Smooth muscle cell of the brain vasculature (primary cell): Measurements from ENCODE around the gene NEBL.

ENCODE experiments used
- DNase-seq: peaks from one replicate; pipeline ENCODE4 v3.0.0-alpha.2; 2012; ENCODE audit warnings: low read depth, low spot score

NEBL gene

DNA sequence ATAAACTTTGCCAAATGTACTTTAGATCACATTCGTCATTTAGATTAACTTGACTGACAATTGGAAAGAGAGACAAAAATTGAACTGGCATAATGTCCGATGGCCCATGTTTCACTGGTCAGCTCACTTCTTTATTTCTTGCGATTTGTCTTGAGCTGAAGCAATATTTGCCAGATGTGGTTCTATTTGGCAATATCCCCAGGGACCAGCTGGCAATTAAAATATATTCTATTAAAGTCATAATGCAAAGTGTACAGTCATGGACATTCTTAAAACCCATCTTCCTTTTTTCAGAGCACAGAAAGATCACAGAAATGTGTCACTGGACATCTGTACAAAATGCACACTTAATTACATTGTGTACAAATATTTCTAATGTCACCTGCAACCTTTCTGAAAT lies 26.3 kb downstream of the NEBL start:
- DNase-seq, result no peak

DNA sequence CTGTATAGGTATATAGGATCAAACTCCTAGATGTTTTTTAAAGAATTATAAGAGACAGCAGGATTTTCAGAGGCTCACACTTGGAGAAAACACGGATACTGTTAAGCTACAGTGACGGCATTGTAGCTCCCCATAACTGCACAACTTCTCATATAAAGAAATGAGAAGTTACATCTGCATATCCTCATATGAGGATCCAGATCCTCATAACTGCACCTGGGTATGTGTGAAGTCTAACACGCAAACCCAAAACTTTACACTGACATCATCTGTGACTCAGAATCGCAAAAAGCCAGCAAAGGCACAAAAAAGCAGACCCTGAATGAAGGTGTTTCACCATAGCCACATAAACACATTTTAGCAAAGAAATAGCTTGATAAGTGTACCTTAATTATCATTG lies 34.1 kb downstream of the NEBL start:
- no peak for DNase-seq

DNA sequence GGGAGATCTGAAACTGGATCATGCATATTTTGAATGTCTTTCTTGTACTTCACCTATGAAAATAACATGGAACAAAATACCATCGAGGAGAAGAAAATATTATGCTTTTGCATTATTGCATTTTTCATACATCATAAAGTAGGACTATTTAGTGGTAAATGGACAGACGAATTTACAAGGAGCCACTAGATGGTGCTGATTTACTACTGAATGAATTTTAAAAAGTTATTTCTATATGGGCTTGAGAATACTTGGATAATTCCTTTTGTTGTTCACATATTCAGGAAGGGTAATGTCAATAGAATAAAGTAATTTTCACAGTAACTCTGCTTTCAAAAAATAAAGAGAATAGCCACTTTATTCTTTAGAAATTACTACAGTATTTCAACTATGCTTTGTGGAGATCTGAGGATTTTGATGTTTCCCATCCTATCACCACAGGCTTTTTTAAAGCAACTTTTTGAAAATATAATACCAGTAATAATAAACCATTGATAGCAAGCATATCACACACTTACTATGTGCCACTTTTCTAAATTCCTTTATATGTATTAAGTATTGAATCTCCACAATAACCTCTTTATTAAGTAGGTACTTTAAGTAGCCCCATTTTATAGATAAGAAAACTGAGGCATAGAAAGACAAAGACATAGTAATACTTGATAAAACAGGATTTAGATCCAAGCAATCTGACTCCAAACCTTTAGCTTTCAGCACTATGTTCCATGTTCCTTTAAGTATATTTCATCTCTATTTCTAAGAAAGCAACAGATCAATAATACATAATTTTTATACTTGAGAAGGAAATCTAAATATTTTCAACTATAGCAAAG lies 38.6 kb downstream of the NEBL start:
- DNase-seq, result no peak

DNA sequence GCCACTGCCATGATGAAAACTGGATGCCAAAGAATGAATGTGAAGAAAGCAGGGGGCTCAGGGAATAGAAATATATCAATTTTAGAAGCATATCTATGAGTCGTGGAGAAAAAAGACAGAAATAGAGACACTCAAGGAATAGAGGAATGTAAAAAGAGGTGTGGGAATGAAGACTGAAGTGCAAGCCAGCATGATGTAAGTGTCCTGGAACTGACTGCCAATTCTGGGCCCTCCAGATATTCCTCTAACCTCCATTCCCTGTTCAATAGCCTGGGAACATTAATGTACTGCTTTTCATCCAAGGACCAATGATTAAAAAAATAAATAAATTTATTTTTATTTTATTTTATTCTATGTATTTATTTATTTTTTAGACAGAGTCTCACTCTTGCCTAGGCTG lies 40.6 kb downstream of the NEBL start:
- DNase-seq, result no peak

DNA sequence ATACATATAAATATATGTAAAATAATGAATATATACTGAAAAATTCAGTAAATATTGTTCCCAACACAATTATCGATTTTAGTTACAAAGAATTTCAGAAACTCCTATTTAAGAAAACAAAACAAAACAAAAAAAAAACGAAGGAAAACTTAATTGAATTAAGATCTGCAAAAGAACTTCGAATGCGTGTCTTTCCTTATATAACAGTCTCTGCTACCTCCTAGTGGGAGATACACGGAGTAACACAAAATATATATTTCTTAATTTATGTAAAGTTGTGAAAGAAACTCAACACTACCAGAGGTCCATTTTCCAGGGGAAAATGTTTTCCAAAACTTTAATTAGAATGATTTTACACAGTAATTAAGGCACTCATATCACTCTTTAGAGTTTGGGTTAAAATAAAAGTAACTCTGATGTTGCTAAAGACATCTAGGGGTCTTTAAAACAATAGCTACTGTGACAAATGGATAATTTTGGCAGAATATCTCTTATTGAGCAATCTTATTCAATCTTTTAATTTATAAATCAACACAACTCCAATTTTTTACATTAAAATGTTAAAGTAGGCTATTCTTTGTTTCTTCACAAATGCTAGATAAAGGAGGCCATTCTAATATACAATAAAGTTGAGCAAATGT lies 41.6 kb downstream of the NEBL start:
- no peak for DNase-seq

DNA sequence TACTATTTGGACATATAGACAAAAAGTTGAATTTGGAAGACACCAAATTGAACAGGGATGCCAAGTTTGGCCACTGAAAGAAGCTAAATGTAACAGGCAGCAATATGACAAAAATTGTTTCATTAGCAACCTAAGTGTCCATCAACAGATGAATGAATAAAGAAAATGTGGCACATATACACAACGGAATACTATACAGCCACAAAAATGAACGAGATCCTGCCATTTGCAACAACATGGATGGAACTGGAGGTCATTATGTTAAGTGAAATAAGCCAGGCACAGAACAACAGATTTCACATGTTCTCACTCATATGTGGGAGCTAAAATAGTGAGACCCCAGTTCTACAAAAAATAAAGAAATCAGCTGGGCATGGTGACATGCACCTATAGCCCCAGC lies 43.8 kb downstream of the NEBL start:
- no peak for DNase-seq

DNA sequence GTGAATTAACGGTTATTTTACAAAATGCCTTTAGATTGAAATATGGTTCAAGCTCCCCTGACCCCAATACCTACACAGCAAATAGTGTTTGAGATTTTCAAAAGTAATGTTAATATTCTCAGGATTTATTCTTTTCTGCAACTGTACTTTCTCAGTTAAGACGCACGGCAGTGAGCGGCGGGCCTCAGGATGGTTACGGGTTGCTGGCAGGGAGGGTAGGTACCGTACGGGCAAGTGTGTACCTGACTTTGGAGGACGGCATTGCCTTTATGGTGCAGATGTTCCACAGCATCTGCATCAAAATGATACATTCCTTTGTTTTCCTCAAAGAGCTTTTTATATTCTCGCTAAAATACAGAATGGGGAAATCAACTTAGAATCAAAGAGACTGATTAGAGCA lies 44.8 kb downstream of the NEBL start:
- DNase-seq, result no peak

DNA sequence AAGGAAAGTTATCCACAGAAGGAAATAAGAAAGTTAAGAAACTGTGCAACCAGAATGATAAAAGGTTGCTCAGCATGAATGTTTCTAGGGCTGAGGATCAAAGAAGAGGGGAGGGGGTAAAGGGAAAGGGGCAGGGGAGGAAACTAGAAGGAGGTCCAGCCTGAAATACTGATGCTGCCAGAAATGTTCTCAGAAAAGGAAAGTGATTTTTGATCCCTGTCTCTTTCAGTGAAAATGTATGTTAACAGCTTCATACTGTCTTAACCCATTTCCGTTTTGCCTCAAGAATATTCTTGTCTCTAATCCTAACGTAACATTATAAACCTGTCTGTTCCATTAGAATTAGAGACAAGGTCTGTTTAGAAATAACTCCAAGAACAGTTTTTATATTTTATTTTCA lies 49.6 kb downstream of the NEBL start:
- no peak for DNase-seq

DNA sequence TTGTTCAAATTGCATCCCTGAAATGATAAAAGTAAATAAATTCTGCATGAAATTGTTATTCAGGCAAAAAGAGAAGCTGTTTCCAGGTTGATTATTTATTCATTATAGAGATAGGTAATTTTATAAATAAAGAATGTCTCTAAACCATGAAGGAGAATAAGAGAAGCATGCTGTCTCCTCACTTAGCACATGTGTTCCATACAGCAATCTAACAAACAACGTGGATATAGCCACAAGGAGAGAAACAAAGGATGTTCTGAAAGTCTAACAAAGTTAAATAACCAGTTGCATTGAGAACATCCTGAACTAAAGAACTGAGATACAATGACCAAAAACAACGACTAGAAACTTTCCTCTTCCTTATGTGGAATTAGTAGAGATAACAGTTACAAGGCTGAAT lies 50.8 kb downstream of the NEBL start:
- no peak for DNase-seq

DNA sequence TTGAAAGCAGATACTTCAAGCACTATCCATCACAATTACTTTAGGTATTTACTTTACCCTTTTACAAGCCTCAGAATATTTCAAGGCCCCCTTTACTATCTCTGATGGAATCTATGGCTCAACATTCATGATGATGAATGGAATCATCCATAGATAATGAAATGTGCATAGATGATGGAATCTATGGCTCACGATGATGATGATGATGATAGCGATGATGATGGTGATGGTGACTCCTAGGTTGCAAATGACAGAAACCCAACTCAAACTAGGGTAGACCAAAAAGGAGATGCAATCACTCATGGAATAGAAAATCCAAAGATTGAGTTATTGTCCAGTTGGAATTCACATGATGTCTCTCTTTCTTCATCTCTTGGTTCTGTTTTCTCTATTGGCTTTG lies 55.7 kb downstream of the NEBL start:
- no peak for DNase-seq

DNA sequence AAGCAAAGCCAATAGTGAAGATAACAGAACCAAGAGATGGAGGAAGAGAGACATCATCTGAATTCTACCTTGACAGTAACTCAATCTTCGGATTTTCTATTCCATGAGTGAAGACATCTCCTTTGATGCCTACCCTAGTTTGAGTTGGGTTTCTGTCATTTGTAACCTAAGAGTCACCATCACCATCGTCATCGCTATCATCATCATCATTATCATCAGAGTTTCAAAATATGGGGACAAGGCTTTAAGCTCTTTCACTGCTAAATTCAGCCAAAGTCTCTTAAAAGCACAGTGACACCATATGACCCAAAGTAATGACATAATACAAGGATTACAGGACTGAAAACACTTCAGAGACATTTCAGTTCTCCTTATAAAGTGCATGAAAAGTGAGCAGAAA lies 57.2 kb downstream of the NEBL start:
- DNase-seq, result no peak

DNA sequence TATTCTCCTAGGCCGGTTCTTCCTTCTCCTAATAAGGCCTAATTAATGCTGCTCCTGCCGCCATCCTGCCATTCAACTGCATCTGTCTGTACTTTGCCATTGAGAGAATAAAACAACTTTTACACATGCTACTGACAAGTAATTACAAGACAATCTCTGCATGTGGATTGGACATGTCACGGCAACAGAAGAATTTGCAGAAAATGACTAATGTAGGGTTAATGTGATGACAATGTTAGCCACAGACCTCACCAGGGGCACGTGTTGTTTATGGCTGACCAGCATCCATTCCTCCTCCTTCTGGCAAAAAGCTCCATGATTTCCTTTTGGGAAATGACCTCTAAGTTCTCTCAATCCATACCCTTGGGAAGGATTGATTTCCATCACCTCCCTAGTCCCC lies 58.0 kb downstream of the NEBL start:
- no peak for DNase-seq

DNA sequence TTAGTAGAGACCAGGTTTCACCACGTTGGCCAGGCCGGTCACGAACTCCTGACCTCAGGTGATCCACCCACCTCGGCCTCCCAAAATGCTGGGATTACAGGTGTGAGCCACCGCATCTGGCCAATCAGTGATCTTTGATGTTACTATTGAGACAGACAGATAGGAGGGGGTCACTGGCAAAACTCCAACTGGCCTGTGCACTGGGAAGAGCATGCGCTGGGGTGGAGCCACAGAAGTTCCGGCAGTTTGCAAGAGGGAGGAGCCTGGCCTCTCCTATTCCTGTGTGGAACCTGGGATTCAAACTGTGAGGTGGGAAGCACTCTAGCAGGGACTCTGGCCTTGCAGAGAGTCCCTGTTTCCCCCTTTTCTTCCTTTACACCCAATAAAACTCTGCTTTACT lies 60.7 kb downstream of the NEBL start:
- no peak for DNase-seq

DNA sequence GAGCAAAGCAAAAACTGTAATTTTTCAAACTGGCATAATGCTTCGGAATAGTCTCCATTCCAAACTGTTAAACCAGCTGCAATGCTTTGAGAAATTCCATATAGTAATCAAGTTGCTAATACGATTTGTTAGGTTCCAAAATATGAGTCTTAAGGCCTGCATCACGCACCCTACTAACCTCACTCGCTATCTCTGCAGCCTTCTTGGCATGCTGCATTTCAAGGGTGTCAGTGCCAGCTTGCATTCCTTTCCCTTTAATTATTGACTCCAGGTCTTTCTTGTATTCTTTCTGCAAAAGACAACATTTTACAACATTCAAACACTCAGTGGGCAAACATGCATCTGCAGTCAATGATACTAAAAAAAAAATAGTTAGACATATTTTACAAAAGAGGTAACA lies 61.8 kb downstream of the NEBL start:
- no peak for DNase-seq

DNA sequence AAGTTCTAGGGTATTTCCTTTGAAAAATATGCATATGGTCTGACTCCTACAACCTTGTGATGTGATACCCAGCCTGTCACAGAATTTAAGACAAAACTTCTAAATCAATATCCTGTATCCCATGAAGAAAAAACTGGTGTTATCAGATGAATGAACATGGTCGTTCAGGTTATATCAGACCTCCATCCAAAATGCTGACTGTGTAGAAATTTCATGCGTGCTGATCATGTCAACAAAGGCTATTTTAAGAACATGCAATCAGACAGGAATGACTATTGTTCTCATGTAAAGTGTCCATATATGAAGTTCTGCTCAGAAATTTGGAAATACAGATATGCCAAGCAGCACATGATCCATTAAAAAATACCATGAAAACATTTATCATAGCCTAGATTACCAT lies 62.3 kb downstream of the NEBL start:
- DNase-seq, result no peak

DNA sequence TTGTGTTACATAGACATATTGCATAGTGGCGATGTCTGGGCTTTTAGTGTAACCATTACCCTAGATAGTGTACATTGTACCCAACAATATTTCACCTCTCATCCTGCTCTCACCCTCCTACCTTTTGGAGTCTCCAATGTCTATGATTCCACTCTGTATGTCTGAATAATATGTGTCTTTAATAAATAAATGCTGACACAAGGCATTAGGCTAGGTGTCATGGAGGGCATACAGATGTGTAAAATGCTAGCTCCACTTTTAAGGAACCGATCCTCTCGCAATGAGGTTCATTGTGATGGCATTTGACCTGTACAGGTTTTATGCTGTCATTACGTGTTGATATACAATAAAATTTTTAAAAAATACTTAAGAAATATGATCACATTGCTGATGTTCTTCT lies 74.3 kb downstream of the NEBL start:
- DNase-seq, result no peak

DNA sequence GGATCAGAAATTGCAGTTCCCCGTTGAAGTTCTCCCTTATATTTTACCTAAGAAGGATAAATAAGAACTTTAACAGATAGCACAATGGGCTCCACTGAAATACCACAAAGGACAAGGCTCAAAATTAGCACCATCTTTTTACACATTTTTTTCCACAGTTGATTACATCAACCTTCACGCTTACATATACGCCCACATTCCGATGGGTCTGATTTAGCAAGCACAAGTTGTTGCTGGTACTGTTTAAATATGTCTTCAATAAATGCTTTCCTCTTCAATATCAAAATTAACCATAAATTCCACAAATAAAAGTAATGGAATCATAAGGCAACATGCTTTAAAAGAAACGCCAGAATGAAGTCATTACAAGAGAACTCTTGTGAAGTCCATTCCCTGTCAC lies 79.5 kb downstream of the NEBL start:
- DNase-seq, result no peak

DNA sequence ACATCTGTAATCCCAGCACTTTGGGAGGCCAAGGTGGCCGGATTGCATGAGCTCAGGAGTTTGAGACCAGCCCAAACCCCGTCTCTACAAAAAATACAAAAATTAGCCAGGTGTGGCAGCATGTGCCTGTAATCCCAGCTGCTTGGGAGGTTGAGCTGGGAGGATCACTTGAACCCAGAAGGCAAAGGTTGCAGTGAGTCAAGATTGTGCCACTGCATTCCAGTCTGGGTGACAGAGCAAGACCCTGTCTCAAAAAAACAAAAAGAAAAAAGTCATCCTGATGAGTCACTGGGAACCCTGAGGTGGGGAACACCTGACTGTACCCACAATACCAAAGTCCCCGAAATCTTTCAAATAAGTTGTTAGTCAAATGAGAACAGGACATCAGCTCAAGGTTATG lies 80.0 kb downstream of the NEBL start:
- no peak for DNase-seq

DNA sequence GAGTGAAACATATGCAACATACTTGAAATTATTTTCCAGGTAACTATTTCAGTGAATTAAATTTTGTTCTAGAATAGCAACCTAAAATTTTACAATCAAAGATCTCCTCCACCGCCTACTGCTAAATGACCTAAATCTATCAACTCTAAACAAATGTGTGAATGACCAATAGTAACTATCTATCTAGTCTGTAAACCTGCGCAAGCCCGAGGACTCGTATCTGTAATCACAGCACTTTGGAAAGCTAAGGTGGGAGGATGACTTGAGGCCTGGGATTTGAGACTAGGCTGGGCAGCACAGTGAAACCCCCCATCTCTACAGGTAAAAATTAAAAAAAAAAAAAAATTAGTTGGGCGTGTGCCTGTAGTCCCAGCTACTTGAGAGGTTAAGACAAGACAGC lies 83.0 kb downstream of the NEBL start:
- no peak for DNase-seq

DNA sequence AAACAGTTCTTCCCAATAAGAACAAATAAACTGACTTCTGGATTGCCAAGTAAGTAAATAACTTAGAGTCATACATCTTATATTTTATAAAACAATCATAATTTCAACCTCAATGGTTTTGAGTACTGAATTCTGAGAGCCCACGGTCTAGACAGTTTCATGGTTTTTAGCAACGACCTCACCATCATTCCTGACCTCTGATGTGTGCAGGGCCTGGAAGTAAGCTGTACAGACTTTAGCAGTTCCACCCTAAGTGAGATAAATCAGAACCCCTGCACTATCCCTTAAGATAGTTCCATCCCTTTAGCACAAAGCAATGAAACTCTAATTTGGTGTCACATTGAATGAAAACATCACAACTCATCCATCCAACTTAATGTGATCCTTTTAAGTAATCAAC lies 86.0 kb downstream of the NEBL start:
- no peak for DNase-seq

DNA sequence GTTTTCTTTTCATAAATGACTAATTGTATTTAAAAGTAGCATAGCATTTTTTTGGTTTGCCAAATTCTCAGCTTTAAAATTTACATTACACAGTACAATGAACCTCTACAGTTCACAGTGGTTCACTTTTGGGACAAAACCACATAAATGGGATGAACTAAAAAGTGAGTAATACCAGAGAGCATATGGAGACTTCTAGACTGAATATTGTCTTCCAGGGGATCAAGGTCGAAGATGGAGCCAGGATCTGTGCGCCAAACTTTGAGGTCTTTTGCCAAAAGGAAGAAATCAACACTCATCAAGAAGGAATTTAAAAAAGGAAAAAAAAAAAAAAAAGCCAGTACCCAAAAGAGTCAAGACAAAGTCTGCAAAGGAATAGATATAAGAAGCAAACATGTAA lies 87.5 kb downstream of the NEBL start:
- DNase-seq, result no peak

DNA sequence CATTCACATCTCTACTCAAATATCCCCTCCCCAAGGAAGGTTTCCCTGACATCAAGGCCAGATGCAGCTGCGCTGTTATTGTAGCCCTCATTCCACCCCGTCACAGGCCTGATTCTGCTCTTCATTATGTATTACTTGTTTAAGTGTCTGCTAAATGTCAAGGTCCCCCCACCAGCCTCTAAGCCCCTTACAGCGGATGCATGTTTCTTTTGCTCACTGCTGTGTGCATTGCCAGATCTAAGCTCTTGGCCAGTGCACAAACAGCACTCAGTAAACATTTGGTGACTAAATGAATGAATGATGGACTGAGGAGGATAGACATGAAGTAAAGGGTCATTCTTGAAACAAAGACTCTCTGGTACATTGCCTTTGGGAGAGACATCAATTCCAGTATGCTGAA lies 90.6 kb downstream of the NEBL start:
- DNase-seq, result no peak

DNA sequence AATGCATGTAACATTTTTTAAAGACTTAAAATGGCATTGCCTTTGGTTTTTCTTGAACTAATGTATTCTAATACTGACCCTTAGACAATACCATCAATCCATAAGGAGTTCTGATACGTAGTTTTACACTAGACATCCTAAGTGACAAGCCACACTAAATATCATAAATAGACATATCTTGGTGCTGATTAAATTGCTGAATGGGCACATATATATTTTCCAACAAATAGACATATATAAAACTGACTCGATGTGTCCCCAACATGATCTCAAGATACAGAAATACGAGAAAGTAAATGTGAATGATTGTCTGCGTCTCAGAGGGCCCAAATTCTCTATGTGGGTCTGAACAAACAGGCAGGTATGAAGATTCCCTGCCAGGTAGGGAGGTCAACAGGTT lies 99.8 kb downstream of the NEBL start:
- no peak for DNase-seq

DNA sequence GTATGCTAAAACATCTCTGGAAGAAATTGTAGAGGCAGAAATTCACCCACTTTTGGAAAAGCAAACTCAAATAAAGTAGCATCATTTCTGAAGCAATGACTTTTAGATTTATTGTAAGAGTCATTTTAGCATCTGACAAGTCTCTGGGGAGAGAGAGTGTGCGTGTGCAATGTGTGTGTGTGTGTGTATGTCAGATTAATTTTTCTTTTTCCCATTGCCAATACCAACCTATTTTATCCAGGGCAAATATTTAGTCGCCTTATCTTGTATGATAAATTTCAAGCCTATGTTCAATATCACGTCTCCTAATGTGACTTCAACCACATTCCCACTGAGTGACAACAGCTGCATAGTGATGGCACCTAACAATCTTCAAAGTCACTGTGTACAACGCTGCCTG lies 101.7 kb downstream of the NEBL start:
- DNase-seq, result no peak
